IPS-20b (cell line): ENCODE results near the gene SDSL.

ENCODE experiments used
- H3K27ac ChIP-seq: one replicate; pipeline ENCODE4 v1.5.1; 2013; ENCODE audit warnings: low read length
- H3K27me3 ChIP-seq: 2 replicates; pipeline ENCODE4 v1.6.1; 2013; ENCODE audit warnings: mild to moderate bottlenecking, low read length, inconsistent platforms; ENCODE audit not compliant: insufficient read depth
- H3K36me3 ChIP-seq: 2 replicates; pipeline ENCODE4 v1.6.1; 2013; ENCODE audit warnings: low read depth, mild to moderate bottlenecking, inconsistent platforms, low read length, moderate library complexity; ENCODE audit not compliant: insufficient read depth
- H3K4me1 ChIP-seq: 2 replicates; pipeline ENCODE4 v1.6.1; 2013; ENCODE audit warnings: mild to moderate bottlenecking, control low read depth, inconsistent platforms, low read length, moderate library complexity; ENCODE audit not compliant: insufficient read depth
- H3K4me3 ChIP-seq: 2 replicates; pipeline ENCODE4 v1.5.1; 2013; ENCODE audit warnings: mild to moderate bottlenecking, low read length, inconsistent platforms
- H3K9ac ChIP-seq: 2 replicates; pipeline ENCODE4 v1.6.1; 2013; ENCODE audit warnings: low read depth, mild to moderate bottlenecking, inconsistent platforms, low read length, moderate library complexity
- H3K9me3 ChIP-seq: 2 replicates; pipeline ENCODE4 v1.6.1; 2013; ENCODE audit warnings: mild to moderate bottlenecking, low read depth, low read length, inconsistent platforms; ENCODE audit not compliant: insufficient read depth

The SDSL gene

GRCh38 chr12:113467502-113468364 is 45.6 kb downstream of the SDSL start:
- Histone ChIP-seq H3K9me3 (peaks cover 9% of the 10 kb centered on the region; the same call in 1 of the 2 replicates), H3K4me3 (peak overlapping the region; percentile 70), H3K4me1 (peaks cover 22% of the 10 kb centered on the region; the same call in 1 of the 2 replicates), H3K36me3 (no peaks in the 10 kb centered on the region), H3K27ac (no peak overlapping the region), H3K9ac (no peak overlapping the region), H3K27me3 (peaks cover 100% of the 10 kb centered on the region)

DNA sequence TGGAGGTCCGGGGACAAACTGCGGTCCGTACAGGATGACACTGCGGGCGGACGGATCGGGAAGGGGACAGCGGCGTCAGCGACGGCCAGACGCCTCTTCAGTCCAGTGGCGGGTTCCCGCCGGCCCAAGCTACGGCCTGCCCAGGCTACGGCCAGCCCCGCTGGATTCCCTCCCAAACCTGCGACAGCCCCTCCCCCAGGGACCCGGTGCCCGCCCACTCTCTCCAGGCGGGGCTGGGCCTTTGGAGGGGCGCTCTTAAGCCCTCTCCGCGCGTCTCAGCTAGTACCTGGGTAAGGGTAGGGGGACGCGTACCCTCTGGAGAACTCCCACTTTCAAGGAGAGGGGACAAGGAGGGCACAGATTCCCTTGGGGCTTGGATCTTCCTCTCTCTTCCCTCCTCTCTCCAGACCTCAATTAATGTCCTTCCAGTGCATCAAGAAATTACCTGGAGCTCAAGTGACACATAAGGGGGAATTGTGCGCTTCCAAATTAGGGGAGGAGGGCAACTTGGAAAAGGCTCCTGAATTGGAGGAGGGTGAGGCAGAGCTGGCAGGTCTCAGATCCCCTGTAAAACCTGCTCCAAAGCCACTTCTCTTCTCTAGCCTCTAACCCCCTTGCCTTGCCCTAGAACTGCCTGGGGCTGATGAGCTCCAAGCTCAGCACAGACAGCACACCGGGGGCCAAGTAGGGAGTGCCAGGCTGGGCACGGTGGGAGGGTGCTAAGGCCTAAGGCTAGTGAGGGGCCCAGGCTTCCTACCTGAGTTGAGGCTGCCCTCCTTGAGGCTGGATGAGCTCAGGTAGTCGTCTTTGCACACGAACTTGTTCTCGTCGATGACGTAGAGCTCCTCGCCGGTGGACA is 46.4 kb downstream of the SDSL start:
- no peaks in the 10 kb centered on the region for H3K36me3 ChIP-seq
- H3K27ac ChIP-seq, result no peak overlapping the region
- peaks cover 25% of the 10 kb centered on the region for H3K4me1 ChIP-seq
- H3K9me3 ChIP-seq, result peaks cover 14% of the 10 kb centered on the region; the same call in 1 of the 2 replicates
- no peak overlapping the region for H3K9ac ChIP-seq
- H3K27me3 ChIP-seq, result peaks cover 100% of the 10 kb centered on the region
- H3K4me3 ChIP-seq, result peak overlapping the region; percentile 70

DNA sequence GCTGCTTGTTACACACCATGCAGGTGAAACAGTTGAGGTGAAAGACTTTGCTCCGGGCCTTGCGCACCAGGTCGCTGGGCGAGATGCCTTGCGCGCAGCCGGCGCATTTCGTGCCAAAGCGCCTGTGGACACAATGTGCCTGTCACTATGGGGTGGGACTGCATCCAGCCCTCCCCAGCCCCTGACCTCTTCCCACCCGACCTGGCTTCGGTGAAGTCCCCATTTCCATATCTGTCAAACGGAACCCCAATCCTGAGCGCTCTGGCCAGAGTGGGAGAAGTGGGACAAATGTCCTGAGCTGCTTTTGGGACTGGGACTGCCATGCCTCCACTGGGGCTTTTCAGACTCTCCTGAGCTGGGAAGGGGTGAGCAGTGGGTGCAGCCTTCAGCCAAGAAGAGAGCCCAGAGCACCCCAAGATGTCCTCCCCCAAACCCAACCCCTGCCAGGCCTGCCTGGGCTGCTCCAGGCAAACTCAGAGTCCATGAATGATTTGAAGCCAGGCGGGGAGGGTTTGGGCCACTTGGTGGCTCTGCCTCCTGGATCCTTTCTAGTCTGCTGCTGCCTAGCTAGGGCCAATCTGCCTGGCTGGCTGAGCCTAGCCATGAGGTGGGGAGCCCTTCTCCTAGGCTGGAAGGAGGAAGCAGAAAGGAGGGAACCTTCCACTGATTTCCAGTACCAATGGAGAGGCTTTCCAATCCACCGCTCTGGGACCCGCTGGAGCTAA is 47.2 kb downstream of the SDSL start:
- Histone ChIP-seq H3K4me1 (peaks cover 28% of the 10 kb centered on the region), H3K9ac (no peak overlapping the region), H3K36me3 (no peaks in the 10 kb centered on the region), H3K9me3 (peaks cover 14% of the 10 kb centered on the region; the same call in 1 of the 2 replicates), H3K4me3 (peak overlapping the region; percentile 70), H3K27ac (no peak overlapping the region), H3K27me3 (peaks cover 100% of the 10 kb centered on the region)

DNA sequence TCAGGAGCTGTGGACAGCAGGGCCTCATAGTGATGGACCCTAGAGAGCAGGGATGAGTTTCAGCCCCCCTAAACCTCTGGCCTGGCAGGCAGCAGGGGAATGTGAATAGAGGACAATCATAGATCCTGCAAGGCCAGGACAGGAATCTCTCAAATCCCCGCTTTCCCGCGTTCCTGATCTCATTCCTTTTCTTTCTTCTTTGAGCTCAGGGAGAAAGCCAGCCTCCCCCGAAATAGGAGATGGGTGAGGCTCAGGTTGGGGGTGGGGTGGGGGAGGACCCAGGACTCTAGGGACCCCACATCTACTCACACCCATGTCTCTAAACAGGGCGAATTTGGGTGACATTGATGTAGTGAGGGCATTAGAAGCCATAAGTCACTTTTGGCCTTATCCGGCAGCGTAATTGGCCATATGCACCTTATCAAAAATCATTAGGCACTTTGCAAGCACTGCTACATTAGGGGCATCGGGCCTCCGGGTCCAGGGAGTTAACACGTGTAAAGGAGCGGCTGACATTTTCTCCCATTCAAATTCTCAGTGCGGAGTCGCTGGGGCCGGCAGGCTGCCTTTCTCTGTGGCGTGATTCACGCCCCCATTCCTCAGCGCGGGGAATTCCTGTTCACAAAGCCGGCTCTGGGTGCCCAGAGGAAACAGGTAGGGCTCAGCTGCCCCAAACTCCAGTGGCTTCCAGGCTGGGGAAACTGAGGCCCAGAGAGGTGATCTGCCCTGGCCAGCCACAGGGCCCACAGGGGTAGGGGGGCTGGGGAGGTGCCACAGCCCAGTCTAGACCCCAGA is 48.0 kb downstream of the SDSL start:
- H3K4me3 ChIP-seq, result peak overlapping the region; percentile 70
- peaks cover 14% of the 10 kb centered on the region; the same call in 1 of the 2 replicates for H3K9me3 ChIP-seq
- peaks cover 100% of the 10 kb centered on the region for H3K27me3 ChIP-seq
- H3K4me1 ChIP-seq, result peaks cover 23% of the 10 kb centered on the region
- H3K36me3 ChIP-seq, result no peaks in the 10 kb centered on the region
- no peak overlapping the region for H3K9ac ChIP-seq
- H3K27ac ChIP-seq, result no peak overlapping the region

DNA sequence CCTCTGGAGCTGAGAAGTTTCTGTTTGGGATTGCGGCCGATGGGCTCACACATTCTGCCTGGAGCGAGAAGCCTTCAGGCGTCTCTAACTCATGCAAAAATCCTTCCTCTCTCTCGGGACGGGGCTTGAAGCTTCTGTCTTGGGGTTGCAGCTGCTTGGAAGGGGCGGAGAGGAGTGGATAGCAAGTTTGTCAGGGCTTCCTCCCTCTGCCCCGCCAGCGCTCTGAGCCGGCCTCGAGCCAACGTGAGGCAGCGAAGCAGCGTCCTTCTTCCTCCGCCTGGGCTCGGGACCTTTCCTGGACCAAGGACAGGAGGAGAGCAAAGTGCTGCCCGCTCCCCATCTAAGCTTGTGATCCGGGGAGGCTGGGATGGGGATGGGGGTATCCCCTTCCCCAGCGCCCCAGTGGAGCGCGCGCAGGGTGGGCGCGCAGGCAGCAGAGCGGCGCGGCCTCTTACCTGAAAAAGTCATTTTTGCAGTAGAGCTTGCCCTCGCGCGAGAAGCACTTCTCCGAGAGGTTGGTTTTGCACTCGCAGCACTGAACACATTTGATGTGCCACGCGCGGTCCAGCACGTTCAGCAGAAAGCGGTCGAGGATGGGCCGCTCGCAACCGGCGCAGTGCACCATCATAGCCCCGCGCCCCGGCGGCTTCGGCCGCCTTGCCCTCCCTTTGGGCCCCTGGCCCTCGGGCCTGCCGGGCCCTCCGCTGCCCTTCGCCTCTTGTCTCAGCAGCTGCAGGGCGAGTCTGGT is 48.9 kb downstream of the SDSL start:
- Histone ChIP-seq H3K9ac (peak overlapping the region; percentile 5; the same call in 1 of the 2 replicates), H3K27ac (no peak overlapping the region), H3K9me3 (peaks cover 14% of the 10 kb centered on the region; the same call in 1 of the 2 replicates), H3K4me3 (peak overlapping the region; percentile 70), H3K4me1 (peaks cover 27% of the 10 kb centered on the region), H3K27me3 (peaks cover 100% of the 10 kb centered on the region), H3K36me3 (no peaks in the 10 kb centered on the region)

DNA sequence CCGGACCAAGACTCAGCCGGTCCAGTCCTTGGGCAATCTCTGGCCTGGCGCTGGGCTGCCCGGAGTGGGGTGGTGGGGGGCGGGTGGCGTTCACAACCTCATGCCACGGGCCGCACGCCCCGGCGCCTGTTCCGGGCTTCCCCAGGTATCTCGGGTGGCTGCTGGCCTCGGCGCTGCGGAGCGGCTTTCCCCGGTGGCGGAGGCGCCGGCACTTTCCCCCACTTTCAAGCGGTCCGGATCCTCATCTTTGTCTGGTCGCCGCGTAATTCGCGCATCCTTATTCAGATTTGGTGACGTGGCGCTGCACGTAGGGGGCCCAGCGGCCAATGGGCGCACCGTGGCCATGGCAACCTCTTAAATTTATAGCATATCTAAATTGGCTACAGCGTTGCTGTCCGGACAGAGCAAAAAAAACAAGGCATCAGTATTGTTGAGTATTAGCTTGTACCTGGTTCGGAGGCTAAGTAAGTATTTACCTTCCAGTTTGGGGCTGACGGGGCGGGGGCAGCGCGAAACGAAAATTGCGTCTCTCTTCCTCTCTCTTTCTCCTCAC is 49.5 kb downstream of the SDSL start, which contains the start of gene LHX5:
TSS of gene LHX5 (minus strand) at position 253 of the 553 bp plus-strand sequence. CDS start 373 bp downstream, outside the sequence.
- peaks cover 100% of the 10 kb centered on the region for H3K27me3 ChIP-seq
- no peak within 1 kb of the TSS for H3K27ac ChIP-seq
- peaks cover 26% of the 10 kb centered on the region for H3K4me1 ChIP-seq
- H3K36me3 ChIP-seq, result no peaks in the 10 kb centered on the region
- H3K9me3 ChIP-seq, result peaks cover 13% of the 10 kb centered on the region; the same call in 1 of the 2 replicates
- peak within 1 kb of the TSS; percentile 70 for H3K4me3 ChIP-seq
- peak within 1 kb of the TSS; percentile 46; the same call in 1 of the 2 replicates for H3K9ac ChIP-seq

- peaks cover 9% of the 10 kb centered on the region; the same call in 1 of the 2 replicates for H3K9me3 ChIP-seq
- peak overlapping the region; percentile 70 for H3K4me3 ChIP-seq
- H3K27me3 ChIP-seq, result peaks cover 98% of the 10 kb centered on the region
- H3K27ac ChIP-seq, result no peak overlapping the region
- H3K9ac ChIP-seq, result peak overlapping the region; percentile 46; the same call in 1 of the 2 replicates
- H3K36me3 ChIP-seq, result no peaks in the 10 kb centered on the region
- peaks cover 23% of the 10 kb centered on the region for H3K4me1 ChIP-seq
These were observed 50.3 kb downstream of the SDSL start for GRCh38 chr12:113472191-113473121.

DNA sequence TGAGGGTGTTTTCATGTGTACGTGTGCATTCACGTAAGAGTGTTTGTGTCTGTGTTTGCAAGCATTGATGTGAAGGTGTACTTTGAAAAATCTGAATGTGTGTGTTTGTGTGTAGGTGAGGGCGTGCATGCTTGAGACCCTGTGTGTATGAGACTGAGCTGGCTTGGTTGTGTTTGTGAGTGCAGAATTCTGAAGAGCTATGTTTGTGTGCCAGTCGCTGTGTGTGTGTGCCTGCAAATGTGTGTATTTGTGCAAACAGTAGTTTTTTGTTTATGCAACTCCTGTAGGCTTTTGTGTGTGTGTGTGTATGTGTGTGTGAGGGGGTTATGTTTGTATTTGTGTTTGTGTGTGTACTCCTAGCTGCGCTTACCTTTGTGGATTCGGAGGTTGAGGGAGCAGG is 51.2 kb downstream of the SDSL start:
- Histone ChIP-seq H3K36me3 (no peaks in the 10 kb centered on the region), H3K27me3 (peaks cover 98% of the 10 kb centered on the region), H3K4me1 (peaks cover 31% of the 10 kb centered on the region), H3K27ac (no peak overlapping the region), H3K4me3 (peak overlapping the region; percentile 70), H3K9me3 (peaks cover 9% of the 10 kb centered on the region; the same call in 1 of the 2 replicates), H3K9ac (no peak overlapping the region)

DNA sequence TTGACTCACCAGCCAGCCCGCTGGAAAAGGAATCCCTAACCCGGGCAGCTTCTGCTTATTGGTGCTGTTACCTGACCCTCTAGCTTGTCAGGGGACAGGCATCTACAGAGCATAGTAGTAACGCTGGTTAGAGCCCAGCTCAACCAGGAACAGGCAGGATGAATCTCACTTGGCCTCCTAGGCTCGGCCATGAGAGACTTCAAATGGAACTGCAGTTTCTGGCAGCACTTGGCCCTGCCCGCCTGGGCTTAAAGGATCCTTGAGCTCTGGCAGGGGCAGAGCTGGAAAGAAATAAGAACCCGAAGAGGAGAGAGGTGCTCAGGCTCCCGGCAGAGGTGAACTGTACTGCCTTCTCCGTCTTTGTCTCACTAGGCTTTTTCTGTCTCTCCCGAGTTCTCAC is 51.8 kb downstream of the SDSL start:
- Histone ChIP-seq H3K27ac (no peak overlapping the region), H3K4me3 (peak overlapping the region; percentile 70; the same call in 1 of the 2 replicates), H3K9ac (no peak overlapping the region), H3K27me3 (peaks cover 98% of the 10 kb centered on the region), H3K36me3 (no peaks in the 10 kb centered on the region), H3K4me1 (peaks cover 27% of the 10 kb centered on the region), H3K9me3 (peaks cover 9% of the 10 kb centered on the region; the same call in 1 of the 2 replicates)
